Smooth muscle cell (in vitro differentiated cells): ENCODE results near the gene HOXD11. TPM values are rescaled to one million over a fixed set of nuclear protein-coding genes. Genes with fewer than 3 reads are reported as not detected.

Experiments used
- DNase-seq: peaks from one replicate; lab custom pipeline; 2025; ENCODE audit not compliant: unreplicated experiment; lab: John Stamatoyannopoulos, UW
- H2AFZ ChIP-seq: fragments of 200-600 bp; sonication (generic); 2 replicates; pipeline ENCODE4 v1.6.0; 2016; ENCODE audit warnings: antibody characterized with exemption, low read depth, mild to moderate bottlenecking
- H3F3A ChIP-seq: fragments of 200-600 bp; sonication (generic); 2 replicates; pipeline ENCODE4 v1.6.0; 2017; ENCODE audit warnings: antibody characterized with exemption, low read depth
- H3K27ac ChIP-seq: fragments of 200-600 bp; sonication (generic); 2 replicates; pipeline ENCODE4 v1.5.1; 2016; ENCODE audit warnings: low read depth, mild to moderate bottlenecking
- H3K27me3 ChIP-seq: fragments of 200-600 bp; sonication (generic); 2 replicates; pipeline ENCODE4 v1.6.1; 2016; ENCODE audit warnings: low read depth, mild to moderate bottlenecking
- H3K36me3 ChIP-seq: fragments of 200-600 bp; sonication (generic); 2 replicates; pipeline ENCODE4 v1.5.1; 2016; ENCODE audit warnings: low read depth
- H3K4me1 ChIP-seq: fragments of 200-600 bp; sonication (generic); 2 replicates; pipeline ENCODE4 v1.5.1; 2016; ENCODE audit warnings: low read depth
- H3K4me2 ChIP-seq: fragments of 200-600 bp; sonication (generic); 2 replicates; pipeline ENCODE4 v1.6.0; 2016; ENCODE audit warnings: mild to moderate bottlenecking
- H3K4me3 ChIP-seq: fragments of 200-600 bp; sonication (generic); 2 replicates; pipeline ENCODE4 v1.5.1; 2016; ENCODE audit warnings: mild to moderate bottlenecking
- H3K79me2 ChIP-seq: fragments of 200-600 bp; sonication (generic); 2 replicates; pipeline ENCODE4 v1.6.0; 2016; ENCODE audit warnings: low read depth, mild to moderate bottlenecking
- H3K9ac ChIP-seq: fragments of 200-600 bp; sonication (generic); 2 replicates; pipeline ENCODE4 v1.6.0; 2016; ENCODE audit warnings: low read depth
- H3K9me3 ChIP-seq: fragments of 200-600 bp; sonication (generic); replicated peaks from 2 replicates; pipeline ENCODE4 v1.5.1; 2016; ENCODE audit warnings: low read depth
- H4K20me1 ChIP-seq: fragments of 200-600 bp; sonication (generic); 2 replicates; pipeline ENCODE4 v1.6.0; 2016; ENCODE audit warnings: low read depth
- CTCF ChIP-seq: fragments of 200-600 bp; sonication (generic); IDR thresholded peaks from 2 replicates; pipeline ENCODE4 v1.5.1; 2017; ENCODE audit warnings: borderline replicate concordance, mild to moderate bottlenecking, antibody characterized with exemption; ENCODE audit not compliant: insufficient read depth, poor library complexity, severe bottlenecking
- WGBS: methylation state at CpG from one replicate; pipeline ENCODE4 v1.1.7; 2016; ENCODE audit warnings: low lambda C conversion rate; 5-methylcytosine and 5-hydroxymethylcytosine counted together
- polyA plus RNA-seq: library from polyadenylated mRNA; unstranded; fragments of >200 nt; fragmentation: Nextera tagmentation; extraction: Ambion mirVana; gene quantifications from 2 replicates; pipeline ENCODE4 v1.2.1, GENCODE V29; 2016
- total RNA-seq: library from RNA; depleted of rRNA; stranded (reverse); fragments of >200 nt; gene quantifications from 2 replicates; pipeline ENCODE4 v1.2.3, GENCODE V29; 2014

Gene HOXD11
- total and polyA plus RNA-seq, 2 experiments from 2014 or later: 4.4 to 7.9 TPM

- peaks cover 98% of the 10 kb centered on the region for H3K27me3 ChIP-seq
- no peak for DNase-seq
Measured at GRCh38 chr2:176126929-176127773, 20.1 kb downstream of the HOXD11 start.

GRCh38 chr2:176127774-176128072 is 20.6 kb downstream of the HOXD11 start:
- no peak overlapping the region for H3K9ac ChIP-seq
- no peak for DNase-seq
- no peaks in the 10 kb centered on the region for H3K36me3 ChIP-seq
- no peaks in the 10 kb centered on the region for H3K79me2 ChIP-seq
- WGBS: 51% methylated on average over 4 of the region's 4 CpGs
- peaks cover 98% of the 10 kb centered on the region for H3K27me3 ChIP-seq
- H3K27ac ChIP-seq: no peak overlapping the region
- TF ChIP-seq CTCF: no peak
- no peak overlapping the region for H3K4me2 ChIP-seq
- H3K9me3 ChIP-seq: no peaks in the 10 kb centered on the region
- H3F3A ChIP-seq: no peaks in the 10 kb centered on the region
- no peak overlapping the region for H2AFZ ChIP-seq
- no peak overlapping the region for H3K4me3 ChIP-seq
- peaks cover 7% of the 10 kb centered on the region for H3K4me1 ChIP-seq
- peaks cover 18% of the 10 kb centered on the region for H4K20me1 ChIP-seq

More at GRCh38 chr2:176126929-176127773, 20.1 kb downstream of the HOXD11 start:
- H3K4me2 ChIP-seq: no peak overlapping the region
- peaks cover 23% of the 10 kb centered on the region for H4K20me1 ChIP-seq
- no peaks in the 10 kb centered on the region for H3K9me3 ChIP-seq
- WGBS: 7% methylated on average over 13 of the region's 13 CpGs
- H3K4me1 ChIP-seq: peaks cover 7% of the 10 kb centered on the region
- no peak overlapping the region for H3K9ac ChIP-seq
- H2AFZ ChIP-seq: no peak overlapping the region
- peak; percentile 95 for TF ChIP-seq CTCF
- no peak overlapping the region for H3K4me3 ChIP-seq
- no peaks in the 10 kb centered on the region for H3F3A ChIP-seq
- no peaks in the 10 kb centered on the region for H3K79me2 ChIP-seq
- no peak overlapping the region for H3K27ac ChIP-seq
- no peaks in the 10 kb centered on the region for H3K36me3 ChIP-seq

GRCh38 chr2:176128172-176128981 is 21.3 kb downstream of the HOXD11 start:
- 8% methylated on average over 47 of the region's 49 CpGs for WGBS
- Histone ChIP-seq H3K79me2 (no peaks in the 10 kb centered on the region), H3K27ac (no peak overlapping the region), H3K9ac (no peak overlapping the region), H3K4me1 (peaks cover 7% of the 10 kb centered on the region), H3F3A (no peaks in the 10 kb centered on the region), H3K9me3 (no peaks in the 10 kb centered on the region), H2AFZ (peak overlapping the region; percentile 17), H4K20me1 (peaks cover 12% of the 10 kb centered on the region), H3K27me3 (peaks cover 98% of the 10 kb centered on the region), H3K4me3 (peak overlapping the region; percentile 54), H3K4me2 (peak overlapping the region; percentile 87), H3K36me3 (no peaks in the 10 kb centered on the region)
- DNase-seq: no peak
- TF ChIP-seq CTCF: no peak
